Endometrial microvascular endothelial cells (primary cell): ENCODE results near the gene C2orf68. TPM values are rescaled to one million over a fixed set of nuclear protein-coding genes. Genes with fewer than 3 reads are reported as not detected.
"Not testable (repeated sequence)": the region's sequence is repeated elsewhere in the genome, so short reads cannot be mapped to it uniquely, and the experiment has no call there.

Experiments used
- in situ Hi-C: cut with HindIII; loops from 2 replicates; pipeline ENCODE4 v1.10.0; 2017; ENCODE audit warnings: low sequenced_read_pairs, low pct_unique_long_range_greater_than_20kb; ENCODE audit errors: inconsistent ontology term
- total RNA-seq: library from RNA; depleted of rRNA; stranded (reverse); fragments of >200 nt; gene quantifications from one replicate; pipeline ENCODE4 v1.2.3, GENCODE V29; 2015; ENCODE audit errors: inconsistent ontology term

C2orf68 gene
- total RNA-seq, 1 donor from 2014 or later = 8.8 TPM

DNA sequence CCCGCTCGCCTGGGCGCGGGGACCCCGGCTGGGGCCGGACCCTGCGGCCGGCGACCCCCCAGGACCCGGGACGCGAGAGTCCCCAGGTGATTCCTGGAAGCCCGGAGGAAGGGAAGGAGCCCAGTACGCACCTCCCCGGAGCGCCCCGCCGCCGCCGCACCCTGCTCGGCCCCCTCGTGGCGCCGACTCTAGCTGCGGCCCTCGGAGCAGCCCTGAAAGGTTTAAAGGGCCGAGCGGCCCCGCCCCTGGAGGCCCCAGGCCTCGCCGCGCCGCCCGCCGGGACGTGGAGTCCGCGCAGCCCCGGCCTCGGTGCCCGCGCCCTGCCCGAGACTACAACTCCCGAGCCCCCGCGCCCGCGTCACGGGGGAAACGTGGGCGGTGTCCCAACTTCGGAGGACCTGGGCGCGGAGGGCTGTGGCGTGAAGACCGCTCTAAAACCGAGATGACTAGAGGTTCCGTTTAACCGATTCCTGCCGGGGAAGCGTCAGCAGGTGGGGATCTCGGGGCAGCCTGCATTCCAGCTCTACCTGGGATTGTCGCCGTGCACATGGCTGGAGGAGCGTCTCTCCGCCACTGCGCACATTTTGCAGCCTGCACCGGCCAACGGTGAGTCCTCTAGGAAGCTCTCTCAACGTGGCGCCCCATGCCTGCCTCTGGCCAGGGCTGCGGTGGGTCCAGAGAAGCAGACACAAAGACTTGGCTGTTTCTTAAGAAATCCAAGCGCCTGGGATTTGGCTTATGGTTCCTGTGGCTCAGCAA is 9.2 kb downstream of the C2orf68 start, which contains the start of gene TMEM150A:
Gene TMEM150A (minus strand): TSS at position 223 of the 759 bp plus-strand sequence. CDS start 750 bp downstream, outside the sequence.
- in situ Hi-C loops = no loop called here

DNA sequence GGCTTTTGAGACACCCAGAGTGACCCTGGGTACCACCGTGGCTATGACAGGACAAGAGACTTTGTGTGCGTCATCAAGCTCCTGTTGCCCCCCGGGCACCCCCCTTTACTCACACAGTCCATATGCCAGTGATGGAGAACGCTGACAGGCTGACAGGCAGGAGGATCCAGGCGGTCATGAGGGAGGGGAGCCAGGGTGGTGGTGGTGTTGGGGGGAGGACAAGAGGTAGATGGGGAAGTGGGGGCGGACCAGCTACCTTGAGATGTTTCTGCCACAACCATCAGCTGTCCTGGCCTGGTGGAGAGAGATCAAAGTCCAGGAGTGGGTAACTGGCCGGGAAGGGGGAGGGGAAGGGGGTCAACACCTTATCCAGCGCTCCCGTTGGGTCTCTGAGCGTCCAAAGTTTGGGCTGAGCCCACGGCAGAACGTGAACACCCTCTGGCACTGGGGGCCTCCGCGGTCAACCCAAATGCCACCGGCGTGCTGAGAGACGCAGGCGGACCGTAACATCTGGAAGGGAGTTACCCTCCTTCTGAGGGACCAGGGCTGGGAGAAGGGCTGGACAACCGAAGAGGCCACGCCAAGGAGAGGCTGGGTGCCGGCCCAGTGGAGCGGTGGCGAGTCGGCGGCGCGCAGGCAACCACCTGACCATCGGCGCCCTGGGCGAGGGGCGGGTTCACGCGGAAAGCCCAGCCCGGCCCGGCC is 9.9 kb downstream of the C2orf68 start:
- in situ Hi-C loops = no loop called here

DNA sequence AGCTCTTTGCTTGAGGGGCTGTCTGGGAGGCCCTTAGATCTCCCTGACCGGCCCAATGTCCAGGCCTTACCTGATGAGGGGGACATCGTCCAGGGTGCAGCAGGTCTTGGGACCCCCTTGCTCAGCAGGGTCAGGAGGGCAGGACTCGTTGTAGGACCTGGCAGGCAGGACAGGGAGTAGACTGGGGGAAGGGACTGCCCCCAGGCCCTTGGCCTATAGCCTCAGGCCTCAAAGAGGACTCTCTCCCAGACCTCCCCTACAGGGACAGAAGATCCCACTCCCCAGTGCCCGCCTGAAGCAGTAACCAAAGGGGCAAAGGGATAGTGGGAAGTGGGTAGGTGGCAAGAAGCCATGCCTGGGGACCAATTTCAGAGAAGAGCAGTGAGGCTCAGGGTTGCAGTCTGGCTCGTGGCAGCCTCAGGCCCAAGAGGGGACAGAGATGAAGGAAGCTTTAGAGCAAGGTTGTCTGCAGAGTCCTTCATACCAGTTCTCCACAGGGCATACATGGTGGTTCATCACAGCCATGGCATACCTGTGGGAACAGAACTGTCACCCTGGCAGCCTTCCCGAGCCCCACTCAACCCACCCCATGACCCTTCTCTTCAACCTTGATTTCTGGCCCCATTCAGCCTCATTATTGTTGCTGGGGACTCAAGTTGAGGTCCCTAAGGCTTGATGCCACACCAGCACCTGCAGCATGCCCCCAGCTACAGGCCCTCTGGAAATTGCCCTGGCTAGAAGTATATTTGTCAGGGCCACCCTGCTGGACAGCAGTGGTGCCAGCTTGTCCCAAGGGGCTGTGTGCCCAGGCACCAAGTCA is 10.7 kb downstream of the C2orf68 start:
- in situ Hi-C loops = no loop called here

DNA sequence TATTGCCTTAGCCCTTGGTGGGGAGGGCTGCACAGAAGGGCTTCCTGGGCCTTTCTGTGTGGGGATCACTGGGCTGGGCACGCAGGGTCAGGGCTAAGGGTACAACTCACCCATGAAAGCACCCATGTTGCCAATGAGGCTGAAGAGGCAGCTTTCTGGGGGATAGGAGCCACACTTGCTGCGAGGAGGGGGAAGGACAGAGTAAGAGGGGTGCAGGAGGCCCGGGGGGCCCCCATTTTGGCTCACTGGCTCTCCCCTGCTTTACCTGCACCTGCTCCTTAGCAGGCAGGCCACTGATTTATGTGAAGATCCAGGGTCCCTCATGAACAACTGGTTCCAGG is 11.7 kb downstream of the C2orf68 start:
- in situ Hi-C loops = no loop called here

DNA sequence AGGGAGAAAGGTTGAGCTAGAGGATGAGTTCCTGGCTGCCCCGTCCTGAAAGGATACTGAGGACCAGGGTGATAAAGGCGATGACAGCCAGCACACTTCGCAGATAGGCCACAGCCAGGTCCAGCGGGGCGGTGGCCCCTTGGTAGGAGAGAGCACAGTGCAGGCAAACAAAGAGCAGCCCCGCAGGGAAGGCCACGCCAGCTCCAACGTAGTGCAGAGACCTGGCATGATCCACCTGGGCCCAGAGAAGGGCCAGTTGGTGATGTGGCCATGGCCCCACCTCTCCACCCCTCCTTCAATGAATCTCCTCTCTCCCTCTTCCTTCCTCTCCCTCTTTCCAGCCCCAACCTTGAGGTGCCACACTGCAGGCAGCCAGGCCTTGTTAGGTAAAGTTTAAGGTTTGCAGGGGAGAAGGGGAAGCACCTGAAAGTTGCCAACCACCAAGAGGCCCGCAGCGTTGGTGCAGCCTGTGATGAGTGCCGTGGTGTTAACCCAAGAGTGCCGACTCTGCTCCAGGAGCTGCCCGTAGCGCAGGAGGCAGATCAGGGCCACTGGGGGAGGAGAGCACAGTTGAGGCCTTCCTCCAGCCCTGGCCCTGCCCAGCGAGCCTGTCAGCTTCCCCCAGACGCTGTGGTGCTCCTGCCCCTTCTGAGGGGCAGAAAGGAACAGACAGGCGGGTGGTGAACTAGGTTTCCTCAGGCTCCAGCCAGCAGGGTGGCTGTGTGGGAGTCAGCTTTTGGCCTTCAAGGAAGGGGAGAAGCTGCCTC is 12.2 kb downstream of the C2orf68 start:
- in situ Hi-C loops = no loop called here

DNA sequence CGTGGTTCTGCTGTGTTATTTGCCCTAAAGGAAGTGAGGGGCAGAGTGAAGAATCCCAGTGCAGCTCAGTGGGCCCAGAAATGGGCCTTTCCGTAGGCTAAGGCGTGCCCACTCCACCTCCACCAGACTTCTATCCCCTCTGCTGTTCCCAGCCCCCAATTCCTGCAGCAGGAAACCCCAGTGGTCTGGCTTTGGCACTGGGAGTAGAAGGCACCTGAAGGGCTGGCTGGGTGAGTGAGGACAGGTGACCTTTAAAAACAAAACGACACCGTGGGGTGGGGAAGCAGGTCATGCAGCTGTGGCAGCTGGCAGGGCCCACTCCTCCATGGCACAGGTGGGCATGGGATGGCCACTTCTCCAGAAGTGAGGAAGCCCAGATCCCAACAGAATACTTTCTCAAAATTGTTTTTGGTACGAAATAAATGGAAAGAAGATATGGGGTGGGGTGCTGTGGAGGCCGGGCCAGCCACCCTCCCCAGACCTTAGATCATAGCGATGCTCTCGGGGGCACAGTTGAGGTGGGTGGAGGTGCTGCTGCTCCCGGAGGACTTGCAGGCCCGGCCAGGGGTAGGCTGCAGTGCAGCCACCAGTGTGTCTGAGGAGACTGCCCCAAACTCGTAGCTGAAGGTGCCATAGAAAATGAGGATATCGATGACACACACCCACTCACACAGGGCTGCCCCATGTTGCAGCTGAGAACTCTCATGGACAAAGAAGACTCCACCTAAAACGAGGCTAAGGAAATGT is 13.1 kb downstream of the C2orf68 start:
- in situ Hi-C loops = no loop called here

DNA sequence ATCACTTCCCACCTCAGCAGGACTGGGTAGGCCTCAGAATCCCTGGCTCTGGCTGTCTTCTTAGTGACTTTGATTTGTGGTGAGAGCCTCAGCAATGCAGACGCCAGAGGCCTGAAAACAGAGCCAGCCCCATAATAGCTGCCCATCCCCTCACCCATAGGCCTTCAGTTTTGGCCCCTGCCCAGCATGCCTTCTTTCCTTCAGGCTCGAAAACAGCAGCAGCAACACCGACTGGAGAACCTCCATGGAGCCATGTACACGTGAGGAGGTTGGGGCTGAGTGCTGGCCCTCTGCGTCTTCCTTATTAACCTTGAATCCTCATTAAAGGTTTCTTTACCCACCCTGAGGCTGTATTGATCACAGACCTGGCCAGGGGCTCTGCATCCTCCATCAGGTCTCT is 14.6 kb downstream of the C2orf68 start:
- in situ Hi-C loops = no loop called here

DNA sequence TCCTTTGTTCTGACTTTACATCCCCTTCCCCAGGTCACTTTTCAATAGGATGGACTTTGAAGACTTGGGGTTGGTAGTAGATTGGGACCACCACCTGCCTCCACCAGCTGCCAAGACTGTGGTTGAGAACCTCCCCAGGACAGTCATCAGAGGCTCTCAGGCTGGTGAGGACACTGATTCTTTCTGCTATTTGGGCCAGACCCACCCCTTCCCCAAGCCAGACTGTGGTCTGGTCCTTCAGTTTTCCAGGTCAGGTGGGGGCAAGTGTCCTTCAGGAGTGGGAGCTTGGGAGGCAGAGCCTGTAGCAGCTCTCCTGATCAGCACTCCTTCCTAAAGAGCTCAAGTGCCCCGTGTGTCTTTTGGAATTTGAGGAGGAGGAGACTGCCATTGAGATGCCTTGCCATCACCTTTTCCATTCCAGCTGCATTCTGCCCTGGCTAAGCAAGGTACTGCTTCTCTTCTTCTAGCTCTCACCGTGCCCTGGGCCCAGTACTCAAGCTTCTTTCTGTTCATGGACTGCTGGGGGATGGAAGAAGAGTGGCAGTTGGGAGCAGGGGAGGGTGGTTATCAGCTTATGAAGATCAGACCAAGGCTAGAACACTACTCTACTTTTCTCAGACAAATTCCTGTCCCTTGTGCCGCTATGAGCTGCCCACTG is 15.3 kb downstream of the C2orf68 start:
- in situ Hi-C loops = no loop called here

DNA sequence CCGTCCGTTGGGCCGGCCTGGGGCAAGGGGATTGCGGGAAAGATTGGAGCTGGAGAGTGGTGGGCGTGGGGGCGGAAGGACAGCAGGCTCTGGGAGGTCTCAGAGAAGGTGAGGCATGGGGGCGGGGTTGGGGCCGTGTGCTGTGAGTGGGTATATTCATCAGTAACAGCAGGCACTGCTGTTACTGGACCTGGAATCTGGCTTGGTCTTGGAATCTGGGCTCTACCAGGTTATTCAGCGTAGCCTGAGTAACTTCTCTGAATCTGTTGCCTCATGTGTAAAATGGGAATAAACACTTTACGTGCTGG is 15.9 kb downstream of the C2orf68 start:
- in situ Hi-C loops = no loop called here

DNA sequence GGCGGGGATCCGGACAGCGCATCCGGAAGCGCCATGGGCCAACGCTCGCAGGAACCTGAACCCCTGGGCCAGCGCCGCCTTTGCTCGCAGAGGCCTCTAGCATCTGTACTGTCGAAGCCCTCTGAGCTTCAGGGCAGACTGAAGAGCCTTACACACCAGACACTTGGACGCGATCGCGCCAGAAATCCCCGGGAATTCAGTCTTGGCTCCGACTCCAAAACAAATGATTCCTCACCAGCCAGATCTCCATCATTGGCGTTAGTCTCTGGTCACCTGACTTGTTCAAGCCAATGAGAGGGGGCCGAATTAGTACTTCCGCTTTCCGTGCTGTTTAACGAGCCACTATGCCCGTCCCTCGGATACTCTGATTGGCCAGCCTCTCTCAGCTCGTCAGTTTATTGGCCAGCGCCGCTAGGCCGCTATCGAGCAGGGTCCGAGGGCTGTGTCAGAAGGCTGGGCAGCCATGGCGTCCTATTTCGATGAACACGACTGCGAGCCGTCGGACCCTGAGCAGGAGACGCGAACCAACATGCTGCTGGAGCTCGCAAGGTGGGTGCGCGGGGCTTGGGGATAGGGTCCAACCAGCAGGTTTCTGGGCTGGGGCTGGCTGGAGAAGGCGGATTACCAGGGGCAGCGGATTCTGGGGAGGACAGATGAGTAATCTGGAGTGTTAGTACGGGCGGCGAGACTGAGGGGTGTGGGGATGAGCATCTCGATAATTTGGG is 16.4 kb downstream of the C2orf68 start, which contains the start of gene RNF181:
Gene RNF181 (plus strand): TSS at position 445 of the 725 bp plus-strand sequence. CDS start 19 bp downstream, at position 464.
- in situ Hi-C loops = no loop called here

DNA sequence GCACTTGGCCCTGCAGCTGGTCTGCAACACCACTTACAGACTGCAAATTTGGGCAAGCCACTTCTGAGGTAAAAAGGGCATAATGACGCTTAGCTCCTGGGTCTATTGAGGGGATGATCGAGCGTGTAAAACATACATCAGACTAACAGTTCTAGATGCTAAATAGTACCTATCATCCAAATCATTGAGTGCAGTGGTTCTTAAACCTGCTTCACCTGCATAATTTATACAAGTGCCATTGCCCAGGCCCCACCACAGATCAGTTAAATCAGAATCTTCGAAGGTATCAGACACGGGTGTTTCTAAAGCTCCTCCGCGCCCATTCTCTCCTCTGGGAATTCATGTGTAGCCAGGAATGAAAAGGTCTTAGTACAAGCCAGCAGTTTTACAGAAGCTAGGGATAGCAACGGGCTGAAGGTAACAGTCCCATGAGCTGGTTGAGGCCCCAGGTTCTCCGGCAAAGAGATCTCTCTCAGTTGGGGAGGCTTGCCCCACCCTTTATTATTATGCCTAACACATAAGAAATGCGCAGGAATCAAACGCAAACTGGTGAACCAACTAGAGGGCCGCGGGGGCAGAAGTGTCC is 17.1 kb downstream of the C2orf68 start:
- in situ Hi-C loops = no loop called here

DNA sequence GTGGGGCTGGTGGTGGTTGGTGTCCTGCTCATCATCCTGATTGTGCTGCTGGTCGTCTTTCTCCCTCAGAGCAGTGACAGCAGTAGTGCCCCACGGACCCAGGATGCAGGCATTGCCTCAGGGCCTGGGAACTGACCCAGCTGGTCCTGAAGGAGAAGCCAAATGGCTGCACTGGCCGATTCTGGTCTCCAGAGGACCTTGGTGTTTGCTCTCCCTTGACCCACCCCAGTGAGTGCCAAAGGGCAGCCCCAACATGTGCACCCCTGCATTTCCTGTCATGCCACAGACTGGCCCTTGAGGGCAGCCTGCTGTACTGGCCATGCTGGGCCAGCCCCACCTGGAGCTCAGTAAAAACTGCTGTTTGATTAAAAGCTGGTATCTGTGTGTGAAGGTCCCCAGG is 18.8 kb downstream of the C2orf68 start:
- in situ Hi-C loops = no loop called here

DNA sequence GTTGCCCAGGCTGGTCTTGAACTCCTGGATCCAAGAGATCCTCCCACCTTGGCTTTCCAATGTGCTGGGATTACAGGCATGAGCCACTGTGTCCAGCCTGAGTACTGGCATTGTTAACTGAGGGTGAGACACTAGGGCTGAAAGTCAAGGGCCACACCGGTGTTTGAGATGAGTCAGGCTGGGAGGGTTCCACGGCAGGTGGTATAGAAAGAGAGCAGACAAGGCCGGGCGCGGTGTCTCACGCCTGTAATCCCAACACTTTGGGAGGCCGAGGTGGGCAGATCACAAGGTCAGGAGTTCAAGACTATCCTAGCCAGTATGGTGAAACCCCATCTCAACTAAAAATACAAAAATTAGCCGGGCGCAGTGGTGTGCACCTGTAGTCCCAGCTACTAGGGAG is 19.6 kb downstream of the C2orf68 start:
- in situ Hi-C loops = not testable (repeated sequence)

DNA sequence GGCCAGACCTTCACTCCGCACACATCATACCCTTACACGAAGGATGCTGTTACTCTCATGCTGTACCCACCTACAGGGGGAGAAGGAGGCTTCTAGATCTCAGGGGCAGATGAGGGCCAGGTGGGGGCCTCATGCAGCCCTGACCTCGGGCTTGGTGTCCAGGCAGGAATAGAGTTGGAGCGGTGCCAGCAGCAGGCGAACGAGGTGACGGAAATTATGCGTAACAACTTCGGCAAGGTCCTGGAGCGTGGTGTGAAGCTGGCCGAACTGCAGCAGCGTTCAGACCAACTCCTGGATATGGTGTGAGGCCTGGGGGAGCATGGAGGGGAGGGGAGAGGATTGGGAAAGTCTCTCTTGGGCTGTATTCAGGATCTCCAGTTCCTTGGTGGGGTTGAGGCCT is 20.3 kb downstream of the C2orf68 start:
- in situ Hi-C loops = no loop called here

DNA sequence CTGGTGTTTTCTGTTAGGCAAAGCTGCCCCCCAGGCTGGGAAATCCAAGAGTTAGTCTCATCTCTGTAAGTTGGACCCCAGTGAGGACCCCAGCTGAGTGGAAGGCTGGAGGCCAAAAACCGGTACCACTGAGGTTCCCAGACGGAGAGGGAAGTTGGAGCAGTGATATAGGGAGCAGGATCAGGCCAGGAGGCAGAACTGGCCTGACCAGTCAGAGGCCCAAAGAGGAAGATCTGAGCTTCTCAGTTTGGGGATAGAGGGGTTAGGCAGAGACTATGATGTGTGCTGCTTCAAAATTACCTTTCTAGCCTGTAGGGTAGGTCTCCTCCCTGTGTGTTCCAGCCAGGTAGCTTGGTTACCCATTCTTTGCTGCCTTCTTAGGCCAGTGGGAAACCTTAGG is 20.9 kb downstream of the C2orf68 start:
- in situ Hi-C loops = no loop called here

DNA sequence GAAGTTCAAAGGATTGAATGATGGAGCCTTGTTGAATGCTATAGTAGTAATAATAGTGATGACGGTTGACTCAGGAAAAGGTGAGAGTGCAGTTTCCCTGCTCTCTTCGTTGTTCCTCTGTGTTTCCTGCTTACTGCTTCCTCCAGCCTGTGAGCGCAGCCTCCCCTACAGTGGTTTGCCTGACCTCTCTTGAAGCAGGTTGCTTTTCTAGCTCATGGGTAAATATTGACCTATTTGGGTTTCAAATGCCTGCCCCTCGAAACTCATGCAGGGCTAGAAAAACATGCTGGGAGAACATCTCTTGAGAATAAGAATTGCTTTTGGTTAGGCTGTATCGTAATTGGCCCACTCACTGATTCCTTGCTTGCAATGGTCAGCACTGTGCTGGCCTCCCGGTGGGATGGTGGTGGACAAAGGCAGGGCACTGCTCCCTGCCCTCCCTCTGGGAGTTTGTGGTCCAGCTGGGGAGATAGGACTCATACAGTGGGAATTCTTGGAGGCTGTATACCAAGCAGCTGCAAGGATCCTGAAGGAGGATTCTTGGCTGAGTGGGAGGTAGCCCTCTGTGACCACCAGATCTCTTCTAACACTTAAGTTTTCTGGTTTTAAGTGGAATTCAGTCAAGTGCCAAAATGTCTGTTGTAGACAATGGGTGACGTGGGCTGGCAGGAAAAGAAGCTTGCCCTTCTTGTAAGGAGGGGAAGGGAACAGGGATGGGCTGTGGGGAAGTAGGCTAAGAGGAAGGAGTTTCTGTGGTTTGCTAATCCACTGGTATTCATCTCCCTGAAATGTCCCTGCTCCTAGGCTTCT is 21.7 kb downstream of the C2orf68 start:
- in situ Hi-C loops = no loop called here
